Stimulated activated CD4-positive, alpha-beta T cell treated with anti-CD3 and anti-CD28 coated beads, Interleukin-4, amount 100 ng/mL, for 4 hours (primary cell): Measurements from ENCODE around the gene TRIM7.
"Not testable (repeated sequence)": the region's sequence is repeated elsewhere in the genome, so short reads cannot be mapped to it uniquely, and the experiment has no call there.

Experiments used
- DNase-seq, 2 experiments: peaks; one replicate each; pipeline ENCODE4 v3.0.0-alpha.2; 2020

TRIM7 gene

DNA sequence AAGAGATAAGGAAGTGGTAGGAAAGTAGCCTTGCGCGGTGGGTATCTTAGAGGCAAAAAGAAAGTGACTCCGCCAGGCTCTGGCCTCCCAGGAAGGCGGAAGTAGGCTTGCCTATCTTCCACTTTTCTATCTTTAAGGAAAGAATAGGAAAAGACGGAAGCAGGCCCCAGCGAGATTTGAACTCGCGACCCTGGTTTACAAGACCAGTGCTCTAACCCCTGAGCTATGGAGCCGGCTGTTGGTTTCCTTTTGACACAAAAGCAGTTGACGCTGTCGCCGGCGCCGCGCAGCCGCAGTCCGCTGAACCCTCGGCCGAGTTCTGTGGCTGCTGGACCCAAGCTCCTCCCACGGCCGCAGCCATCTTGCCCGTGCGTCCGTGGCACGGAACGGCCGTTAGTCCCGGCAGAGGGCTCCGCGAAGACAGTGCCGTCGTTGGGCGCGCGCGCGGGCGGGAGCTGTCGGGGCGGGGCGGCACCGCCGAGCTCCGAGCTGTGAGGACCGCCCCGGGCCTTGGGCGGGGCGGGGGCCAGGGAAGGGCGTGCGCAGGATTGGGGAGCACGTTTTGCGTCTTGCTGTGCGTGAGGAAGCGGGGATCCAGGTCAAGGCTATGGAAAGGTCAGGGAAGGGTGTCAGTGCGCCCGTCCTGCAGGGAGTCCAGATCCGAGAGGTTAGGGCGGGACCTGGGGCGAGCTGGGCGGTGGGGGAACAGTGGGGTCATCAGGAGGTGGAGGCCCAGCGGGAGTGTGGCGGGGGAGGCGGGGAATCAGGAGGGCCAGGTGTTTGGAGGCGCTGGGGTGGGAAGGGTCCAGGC, 13.3 kb downstream of the TRIM7 start:
- DNase-seq, result peak; percentile 90 to 93

DNA sequence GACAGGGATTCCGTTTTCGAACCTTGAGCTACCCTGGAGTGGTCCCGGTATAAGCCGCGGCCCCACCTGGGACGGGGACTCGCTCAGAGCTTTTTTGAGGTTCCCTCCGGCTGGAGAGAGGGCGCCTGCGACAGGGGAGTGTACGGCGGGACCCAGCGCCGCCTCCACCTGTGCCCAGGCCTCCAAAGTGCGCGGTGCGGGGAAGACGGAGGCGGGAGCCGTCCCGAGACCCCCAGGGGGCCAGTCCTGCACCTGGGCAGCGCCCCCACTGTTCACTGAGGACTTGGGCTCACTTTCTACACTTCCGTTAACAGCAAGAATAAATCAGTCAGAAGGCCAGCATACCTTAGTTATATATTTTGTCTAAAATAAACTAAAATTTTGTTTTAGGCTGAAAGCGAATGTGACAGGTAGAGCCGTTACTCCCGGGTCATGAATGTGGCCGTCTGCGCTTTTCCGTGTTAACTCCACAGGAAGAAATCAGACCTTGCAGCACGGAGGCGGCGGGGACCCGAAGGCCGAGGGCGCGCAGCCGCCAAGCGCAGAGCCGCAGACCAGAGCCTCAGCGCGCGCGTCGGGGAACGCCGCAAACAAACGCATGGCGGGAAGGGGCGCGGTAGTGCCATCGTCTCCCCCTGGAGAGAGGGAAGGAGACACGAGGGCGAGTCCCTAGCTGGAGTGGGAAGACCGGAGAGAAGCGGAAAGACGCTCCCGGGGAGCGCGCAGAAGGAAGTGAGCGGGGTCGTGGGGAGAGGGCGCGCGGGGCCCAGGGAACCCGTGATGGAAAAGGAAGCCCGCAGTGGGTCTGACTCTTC, 14.1 kb downstream of the TRIM7 start:
- peak; percentile 45 to 56 for DNase-seq

DNA sequence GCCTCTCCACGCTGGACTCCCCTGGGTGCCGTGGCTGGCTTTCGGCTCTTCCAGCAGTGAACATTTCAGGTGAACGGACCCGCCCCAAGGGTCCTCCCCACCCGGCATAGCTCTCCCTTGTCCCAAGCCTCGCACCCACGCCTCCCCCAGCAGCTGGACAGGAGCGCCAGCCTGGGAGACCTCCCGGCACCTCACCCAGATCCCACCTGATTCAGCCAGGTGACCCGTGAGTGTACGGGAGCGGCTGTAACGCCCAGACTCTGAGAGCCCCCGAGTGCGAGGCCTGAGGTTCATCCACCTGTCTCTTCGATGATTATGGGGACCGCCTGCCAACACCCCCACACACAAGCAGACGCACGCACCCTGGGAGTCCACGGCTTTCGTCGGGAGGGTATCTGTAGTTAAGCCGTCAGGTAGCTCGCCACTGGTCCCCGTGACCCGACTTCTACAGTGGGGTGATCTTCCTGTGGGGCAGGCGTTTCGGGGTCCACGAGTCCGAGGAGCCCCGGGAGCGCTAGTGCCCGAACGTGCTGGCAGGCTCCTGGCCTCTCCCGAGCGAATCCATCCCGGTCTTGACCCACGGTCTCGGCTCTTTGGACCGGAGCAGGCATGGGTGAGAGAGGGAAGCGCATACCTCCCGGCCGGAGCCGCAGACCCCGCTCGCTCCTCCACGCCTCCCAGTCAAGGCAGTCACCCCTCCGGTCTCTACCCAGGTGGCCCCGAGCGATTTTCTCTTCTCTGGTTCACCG, 14.9 kb downstream of the TRIM7 start:
- peak; percentile 34 to 58 for DNase-seq

DNA sequence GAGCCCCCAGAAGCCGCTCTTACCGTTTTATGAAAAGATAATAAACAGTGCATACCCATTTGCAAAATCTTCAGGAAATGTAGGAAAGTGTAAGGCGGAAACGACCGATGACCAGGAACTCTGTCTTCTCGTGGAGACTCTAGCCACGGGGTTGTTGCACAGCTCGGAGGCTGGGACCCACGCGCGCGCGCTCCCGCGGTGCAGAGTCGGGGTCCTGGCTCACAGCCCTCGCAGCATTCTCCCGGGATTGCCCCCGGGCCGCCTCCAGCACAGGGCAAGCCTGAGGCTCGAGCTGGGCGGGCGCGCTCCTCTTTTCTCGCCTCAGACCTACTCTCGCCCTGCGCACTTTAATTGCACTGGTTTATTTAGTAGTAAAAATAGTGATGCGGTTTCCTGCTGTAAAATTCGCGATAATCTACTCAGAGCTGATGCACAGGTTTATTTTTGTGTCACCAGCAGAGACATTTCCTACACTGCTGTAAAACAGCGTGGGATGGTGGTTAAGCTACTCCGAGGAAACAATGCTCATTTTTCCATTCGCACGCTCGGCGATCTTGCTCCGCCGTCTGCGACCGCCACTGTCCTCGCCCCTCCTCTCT, 15.5 kb downstream of the TRIM7 start:
- peak; percentile 52 to 70 for DNase-seq

DNA sequence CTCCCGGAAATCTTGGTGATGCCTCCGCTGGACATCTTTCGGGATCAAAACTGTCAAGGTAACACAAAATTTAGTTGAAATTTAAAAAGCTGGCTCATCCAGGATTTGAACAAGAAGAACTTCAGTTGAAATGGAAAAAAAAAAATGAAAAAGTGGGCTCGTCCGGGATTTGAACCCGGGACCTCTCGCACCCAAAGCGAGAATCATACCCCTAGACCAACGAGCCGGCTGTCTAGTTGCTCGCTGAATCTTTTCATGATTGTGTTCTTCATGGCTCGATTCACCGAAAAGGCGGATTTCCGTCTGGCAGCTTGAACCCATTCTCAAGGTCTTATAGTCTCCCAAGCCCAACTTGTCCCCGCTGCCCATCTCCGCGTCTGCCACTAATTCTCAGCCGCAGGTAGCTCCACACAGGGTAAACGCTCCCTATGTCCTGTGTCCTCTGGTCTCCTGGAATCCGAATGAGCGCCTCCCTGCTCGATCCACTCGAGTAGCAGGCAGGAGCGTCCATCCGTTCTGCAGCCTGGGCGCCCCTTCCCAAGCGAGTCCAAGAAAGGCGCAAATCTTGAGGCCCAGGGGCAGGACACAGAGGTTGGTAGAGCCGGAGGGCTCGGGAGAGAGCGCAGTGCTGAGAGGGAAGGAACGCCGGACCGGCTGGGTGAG, 16.2 kb downstream of the TRIM7 start:
- DNase-seq, result peak; percentile 76

DNA sequence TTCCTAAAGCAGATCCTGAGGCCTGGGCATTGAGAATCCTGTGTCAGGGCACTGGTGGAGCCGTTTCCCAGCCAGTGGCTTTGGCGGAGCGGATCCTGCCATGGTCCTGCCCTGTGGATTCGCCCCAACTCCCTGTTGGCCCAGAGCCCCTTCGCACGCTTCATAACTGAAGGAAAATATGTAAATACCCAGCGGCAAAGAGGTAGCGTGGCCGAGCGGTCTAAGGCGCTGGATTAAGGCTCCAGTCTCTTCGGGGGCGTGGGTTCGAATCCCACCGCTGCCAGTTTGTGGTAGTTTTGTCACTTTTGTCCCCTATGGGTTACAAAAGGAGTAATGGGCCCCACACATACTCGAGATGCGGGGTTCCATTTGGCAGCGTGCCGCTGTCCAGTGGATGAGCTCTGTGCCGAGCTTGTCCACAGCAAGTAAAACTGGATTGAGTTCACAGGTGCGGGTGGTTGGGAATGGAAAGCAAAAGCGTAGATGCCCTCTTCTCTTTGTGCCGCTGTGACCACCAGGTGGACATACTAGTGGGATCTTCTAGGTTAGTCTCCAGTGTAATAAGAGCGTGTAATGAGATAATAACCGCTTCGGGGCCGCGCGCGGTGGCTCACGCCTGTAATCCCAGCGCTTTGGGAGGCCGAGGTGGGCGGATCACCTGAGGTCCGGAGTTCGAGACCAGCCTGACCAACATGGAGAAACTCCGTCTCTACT, 17.3 kb downstream of the TRIM7 start:
- peak; percentile 35 to 66 for DNase-seq

DNA sequence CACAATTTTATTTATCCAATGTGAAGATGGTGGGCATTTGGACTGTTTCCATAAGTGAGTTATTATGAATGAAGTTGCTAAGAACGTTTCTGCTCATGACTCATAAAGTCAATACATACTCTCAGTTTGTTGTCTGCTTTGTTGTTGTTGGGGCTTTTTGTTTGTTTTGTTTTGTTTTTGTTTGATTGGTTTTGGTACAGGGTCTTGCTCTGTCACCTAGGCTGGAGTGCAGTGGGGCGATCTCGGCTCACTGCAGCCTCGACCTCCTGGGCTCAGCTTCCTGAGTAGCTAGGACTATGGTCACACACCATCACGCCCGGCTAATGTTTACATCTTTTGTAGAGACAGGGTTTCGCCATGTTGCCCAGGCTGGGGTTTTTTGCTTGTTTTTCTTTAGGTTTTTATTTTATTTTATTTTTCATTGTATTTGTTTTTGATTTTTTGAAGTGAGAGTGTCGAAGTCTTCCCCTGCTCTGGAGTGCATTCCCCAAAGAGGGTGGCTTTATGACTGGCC, 18.0 kb downstream of the TRIM7 start:
- no peak for DNase-seq

DNA sequence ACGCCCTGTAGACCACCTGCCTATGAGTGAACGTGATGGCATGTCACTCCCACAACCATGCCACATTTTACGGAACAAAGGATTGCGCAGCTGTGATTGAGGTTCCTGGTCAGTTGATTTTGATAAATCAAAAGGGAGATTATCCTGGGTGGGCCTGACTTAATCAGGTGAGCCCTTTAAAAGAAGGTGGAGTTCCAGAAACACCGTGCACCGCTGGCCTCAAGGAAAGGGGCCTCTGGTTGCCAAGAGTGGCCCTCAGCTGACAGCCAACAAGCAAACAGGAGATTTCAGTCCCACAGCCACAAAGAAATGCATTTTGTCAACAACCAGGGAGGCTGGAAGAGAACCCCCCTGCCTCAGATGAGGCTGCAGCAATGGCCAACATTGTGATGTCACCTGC, 19.0 kb downstream of the TRIM7 start:
- no peak for DNase-seq

DNA sequence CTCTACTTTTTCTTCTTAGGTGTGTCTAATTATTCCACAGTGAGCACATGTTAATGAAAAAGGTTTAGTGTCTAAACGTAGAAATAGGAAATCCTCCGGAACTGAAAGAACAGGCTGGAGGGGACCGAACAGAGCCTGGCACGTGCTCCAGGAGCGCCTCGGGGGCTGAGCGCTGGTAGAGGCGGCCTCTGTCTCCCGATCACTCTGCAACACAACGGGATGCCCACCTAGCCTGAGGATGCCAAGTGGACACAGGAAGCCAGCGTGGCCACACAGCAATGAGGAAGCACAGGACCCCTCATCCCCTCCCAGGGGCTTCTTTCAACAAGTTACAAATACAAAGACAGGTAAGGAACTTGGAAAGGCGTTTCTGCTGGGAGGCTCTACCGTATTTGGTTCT, 19.4 kb downstream of the TRIM7 start:
- DNase-seq, result no peak

DNA sequence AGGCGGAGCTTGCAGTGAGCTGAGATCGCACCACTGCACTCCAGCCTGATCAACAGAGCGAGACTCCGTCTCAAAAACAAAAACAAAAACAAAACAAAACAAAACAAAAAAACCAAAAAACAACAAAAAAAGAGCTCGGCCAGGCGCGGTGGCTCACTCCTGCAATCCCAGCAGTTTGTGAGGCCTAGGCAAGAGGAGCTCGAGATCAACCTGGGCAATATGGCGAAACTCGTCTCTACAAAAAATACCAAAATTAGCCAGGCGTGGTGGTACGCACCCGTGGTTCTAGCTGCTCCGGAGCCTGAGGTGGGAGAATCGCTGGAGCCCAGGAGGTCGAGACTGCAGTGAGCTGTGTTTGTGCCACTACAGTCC, 20.2 kb downstream of the TRIM7 start:
- no peak for DNase-seq

DNA sequence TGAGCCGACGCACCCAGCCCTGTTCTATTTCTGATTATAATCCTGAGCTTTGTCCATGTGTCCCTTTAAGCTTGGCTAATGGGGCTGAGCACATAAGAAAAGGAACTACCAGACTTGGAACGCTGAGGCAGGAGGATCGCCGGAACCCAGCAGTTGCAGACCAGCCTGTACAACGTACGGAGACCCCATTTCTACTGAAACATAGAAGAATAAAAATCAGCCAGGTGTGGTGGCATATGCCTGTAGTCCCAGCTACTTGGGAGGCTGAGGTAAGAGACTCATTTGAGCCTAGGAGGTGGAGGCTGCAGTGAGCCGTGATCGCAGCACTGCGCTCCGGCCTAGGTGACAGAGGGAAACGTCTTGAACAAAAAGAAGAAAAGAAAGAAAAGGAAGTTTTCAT, 22.3 kb downstream of the TRIM7 start:
- DNase-seq, result no peak

DNA sequence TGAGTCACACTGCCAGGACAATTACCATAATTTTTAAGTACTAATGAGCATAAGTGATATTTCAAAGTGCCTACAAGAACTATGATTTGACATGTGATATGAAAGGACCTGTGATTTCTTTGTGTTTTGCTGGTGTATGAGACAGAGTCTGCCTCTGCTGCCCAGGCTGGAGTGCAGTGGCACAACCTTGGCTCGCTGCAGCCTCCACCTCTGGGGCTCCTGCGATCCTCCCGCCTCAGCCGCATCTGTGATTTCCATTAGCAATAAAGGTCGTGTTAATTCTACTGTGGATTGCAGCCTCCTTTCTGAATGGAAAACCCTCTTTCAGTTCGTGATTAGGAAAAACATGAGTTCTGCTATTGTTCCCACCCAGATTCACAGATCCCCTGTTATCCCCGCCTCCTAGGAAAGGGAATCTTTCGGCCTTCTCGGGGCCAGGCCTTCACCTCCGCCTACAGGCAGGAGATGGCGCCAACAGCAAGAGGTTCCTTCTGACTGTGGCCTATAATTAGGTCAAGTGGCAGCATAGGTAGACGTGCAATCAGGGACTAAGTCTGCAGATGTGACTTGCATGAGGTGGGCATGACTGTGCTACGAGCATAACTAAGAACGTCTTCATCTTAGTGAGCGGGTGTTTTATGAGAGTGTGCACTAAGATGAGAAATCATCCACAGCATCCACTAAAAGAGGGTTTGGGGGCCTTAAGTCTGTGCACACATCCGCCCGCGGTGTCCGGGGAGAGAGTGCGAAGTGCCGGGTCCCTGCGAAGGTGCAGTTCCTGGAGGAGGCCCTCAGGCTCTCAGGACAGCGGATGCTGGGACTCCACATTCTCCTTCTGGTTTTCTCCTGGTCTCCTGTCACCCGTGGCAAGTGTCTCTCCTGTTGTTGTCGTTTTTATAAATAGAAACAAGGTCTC, 23.1 kb downstream of the TRIM7 start:
- DNase-seq, result peak; percentile 34 to 58

DNA sequence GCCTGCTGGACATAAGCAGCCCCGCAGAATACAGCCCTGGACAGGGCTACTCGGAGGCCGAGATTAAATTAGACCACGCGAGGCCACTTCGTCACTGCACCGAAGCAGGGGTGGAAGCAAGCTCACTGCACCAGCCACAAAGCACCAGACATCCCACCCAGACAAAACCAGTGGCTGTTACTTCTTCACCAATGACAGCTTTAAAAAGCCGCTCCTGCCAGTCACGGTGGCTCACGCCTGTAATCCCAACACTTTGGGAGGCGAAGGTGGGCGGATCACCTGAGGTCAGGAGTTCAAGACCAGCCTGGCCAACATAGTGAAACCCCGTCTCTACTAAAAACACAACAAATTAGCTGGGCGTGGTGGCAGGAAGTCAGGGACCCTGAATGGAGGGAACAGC, 27.4 kb downstream of the TRIM7 start:
- not testable (repeated sequence) for DNase-seq

DNA sequence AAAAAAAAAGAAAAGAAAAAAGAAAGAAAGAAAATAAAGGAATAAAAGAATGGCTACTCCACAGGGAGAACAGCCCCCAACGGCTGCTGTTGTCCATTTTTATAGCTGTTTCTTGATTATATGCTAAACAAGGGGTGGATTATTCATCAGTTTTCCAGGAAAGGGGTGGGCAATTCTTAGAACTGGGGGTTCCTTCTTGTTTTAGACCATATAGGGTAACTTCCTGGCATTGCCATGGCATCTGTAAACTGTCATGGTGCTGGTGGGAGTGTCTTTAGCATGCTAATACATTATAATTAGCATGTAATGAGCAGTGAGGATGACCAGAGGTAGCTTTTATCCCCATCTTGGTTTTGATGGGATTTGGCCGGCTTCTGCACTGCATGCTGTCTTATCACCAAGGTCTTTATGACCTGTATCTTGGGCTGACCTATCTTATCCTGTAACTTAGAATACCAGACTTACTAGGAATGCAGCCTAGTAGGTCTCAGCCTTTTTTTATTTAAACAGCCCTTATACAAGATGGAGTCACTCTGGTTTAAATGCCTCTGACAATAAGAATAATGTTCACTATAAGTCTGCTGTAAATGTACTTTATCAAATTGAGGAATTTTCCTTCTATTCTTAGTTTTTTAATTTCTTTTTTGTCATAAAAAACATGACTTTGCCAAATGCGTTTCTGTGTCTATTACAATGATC, 28.6 kb downstream of the TRIM7 start:
- no peak for DNase-seq

DNA sequence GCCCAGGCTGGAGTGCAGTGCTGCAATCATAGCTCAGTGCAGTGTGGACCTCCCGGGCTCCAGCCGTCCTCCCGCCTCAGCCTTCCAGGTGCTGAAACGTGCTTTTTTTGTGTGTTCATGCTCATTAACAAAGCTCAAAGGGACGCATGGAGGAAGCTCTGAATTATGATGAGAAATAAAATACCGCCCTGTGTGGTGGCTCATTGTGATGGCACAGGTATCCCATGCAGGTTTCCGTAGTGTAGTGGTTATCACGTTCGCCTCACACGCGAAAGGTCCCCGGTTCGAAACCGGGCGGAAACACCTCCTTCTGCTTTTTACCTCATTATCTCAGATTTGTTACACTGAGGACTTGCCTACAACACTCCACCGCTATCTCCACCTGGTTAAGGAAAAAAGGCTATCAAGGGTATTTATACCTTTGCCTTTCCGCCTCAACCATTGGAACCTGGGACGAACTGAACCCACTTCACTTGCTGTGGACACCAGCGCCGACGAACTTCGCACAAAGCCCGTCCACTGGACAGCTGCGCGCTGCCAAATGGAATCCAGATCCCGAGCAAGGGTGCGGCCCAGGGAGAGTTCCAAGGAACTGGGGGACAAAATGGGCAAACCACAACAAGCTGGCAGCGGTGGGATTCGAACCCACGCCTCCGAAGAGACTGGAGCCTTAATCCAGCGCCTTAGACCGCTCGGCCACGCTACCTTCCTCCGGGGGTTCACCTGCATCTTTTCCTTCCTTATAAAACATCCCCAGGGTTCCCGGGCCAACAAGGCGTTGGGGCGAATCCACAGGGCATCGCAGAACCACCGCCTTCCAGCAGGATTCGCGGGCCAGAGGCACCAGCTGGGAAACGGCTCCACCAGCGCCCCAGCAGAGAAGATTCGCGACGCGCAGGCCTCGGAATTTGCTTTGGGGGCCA, 31.3 kb downstream of the TRIM7 start:
- peak; percentile 65 to 72 for DNase-seq

DNA sequence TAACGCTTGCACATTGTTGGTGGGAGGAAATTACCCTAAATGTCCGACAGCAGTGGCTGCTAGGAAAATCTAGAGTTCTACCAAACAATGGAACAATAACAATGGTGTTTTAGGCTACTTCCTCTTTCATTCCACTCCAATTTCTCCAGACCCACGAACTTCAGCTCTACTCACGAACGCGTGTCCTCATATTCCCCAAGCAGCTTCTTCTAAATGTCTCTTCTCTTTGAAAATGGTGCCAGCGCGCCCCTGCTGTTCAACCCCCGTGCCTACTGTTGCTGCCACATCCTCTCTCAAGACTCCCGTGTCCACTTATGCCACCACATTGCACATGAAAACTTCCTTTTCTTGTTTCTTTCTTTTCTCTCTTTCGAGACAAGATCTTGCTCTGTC, 32.0 kb downstream of the TRIM7 start:
- DNase-seq, result no peak

DNA sequence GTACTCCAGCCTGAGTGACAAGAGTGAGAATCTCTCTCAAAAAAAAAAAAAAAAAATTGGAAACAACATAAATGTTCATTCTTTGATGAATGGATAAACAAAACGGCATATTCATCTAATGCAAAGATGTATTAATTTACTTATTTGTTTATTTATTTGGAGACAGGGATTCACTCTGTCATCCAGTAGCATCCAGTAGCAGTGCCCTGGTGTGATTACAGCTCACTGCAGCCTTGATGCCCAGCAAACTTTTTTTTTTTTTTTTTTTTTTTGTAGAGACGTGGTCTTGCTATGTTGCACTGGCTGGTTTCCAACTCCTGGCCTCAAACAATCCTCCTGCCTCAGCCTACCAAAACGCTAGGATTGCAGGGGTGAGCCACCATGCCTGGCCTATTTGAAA, 33.2 kb downstream of the TRIM7 start:
- no peak for DNase-seq

DNA sequence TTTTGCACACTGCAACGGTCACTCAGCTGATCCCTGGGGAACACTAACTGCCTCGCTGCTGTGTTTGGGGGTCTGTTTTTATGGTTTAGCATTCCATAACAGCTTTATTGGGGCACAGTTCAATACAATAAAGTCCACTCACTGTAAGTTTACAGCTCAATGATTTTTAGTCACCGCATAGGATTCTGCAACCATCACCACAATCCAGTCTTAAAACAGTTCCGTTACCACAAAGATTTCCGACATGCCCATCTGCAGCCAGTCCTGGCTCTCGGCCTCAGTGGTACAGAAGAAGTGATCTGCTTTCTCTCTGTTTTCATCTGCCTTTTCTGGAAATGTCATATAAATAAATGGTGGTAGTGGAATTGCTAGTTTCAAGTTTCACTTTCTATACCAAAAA, 34.0 kb downstream of the TRIM7 start:
- no peak for DNase-seq
